Endothelial cell (in vitro differentiated cells): ENCODE data around the gene AQP11. TPM values are rescaled to one million over a fixed set of nuclear protein-coding genes. Genes with fewer than 3 reads are reported as not detected.

Experiments
- total RNA-seq: library from RNA; stranded (reverse); fragmentation: NEBNext Ultra II Directional; extraction: Animal tissue kit (Norgen Biotek cat#: 25700); gene quantifications from one replicate; pipeline ENCODE4 v1.2.1, GENCODE V29; 2021; ENCODE audit not compliant: unreplicated experiment

Gene AQP11
- total RNA-seq, 1 donor from 2014 or later, result 0.33 TPM

Other genes starting within 250 kb of the AQP11 start
- gene PAK1, start 115.9 kb upstream of the AQP11 start, total RNA-seq, result 58.3 TPM
- gene CLNS1A, start 47.8 kb downstream of the AQP11 start, total RNA-seq, result 95.6 TPM
- 73.7 TPM for gene RSF1, start 230.8 kb downstream of the AQP11 start, total RNA-seq
- gene AAMDC, start 231.2 kb downstream of the AQP11 start, total RNA-seq, result 24.7 TPM